Left lobe of liver (tissue), 2 donors: ENCODE measurements around the gene EPN2. TPM values are rescaled to one million over a fixed set of nuclear protein-coding genes. Genes with fewer than 3 reads are reported as not detected.

Source experiments
- ATAC-seq: fragments of 200-7000 bp; cut with Tn5 transposase; one replicate; pipeline ENCODE4 v1.9.1; 2020; ENCODE audit warnings: mild to moderate bottlenecking, moderate library complexity
- DNase-seq: peaks from one replicate; pipeline ENCODE4 v3.0.0-alpha.2; 2020; ENCODE audit warnings: low spot score
- total RNA-seq: library from RNA; stranded (reverse); gene quantifications from one replicate; pipeline ENCODE4 v1.2.1, GENCODE V29; 2021
- donor health status: DM: no; HTN: no; CAD: no; lungs with moderate emphysema.
- donor health status: DM: no; HTN: yes; CAD: no.

The EPN2 gene
- total RNA-seq, 1 donor from 2014 or later: 13.1 TPM

- no peak for ATAC-seq
- no peak for DNase-seq
Observed at GRCh38 chr17:19306160-19307111, 69.3 kb downstream of the EPN2 start.

- DNase-seq: no peak
- ATAC-seq: no peak
Observed at GRCh38 chr17:19307521-19307920, 70.4 kb downstream of the EPN2 start.

- no peak for DNase-seq
- no peak for ATAC-seq
Observed at GRCh38 chr17:19308398-19308797, 71.2 kb downstream of the EPN2 start.

GRCh38 chr17:19309701-19310100 is 72.5 kb downstream of the EPN2 start:
- DNase-seq: no peak
- no peak for ATAC-seq

- no peak for DNase-seq
- ATAC-seq: no peak
Observed at GRCh38 chr17:19310151-19310550, 73.0 kb downstream of the EPN2 start.

GRCh38 chr17:19311016-19311415 is 73.8 kb downstream of the EPN2 start:
- no peak for DNase-seq
- ATAC-seq: no peak

- ATAC-seq (no peak), DNase-seq (no peak)
Observed at GRCh38 chr17:19311421-19312215, 74.5 kb downstream of the EPN2 start.

- ATAC-seq (no peak), DNase-seq (no peak)
Observed at GRCh38 chr17:19312406-19312805, 75.2 kb downstream of the EPN2 start.

- DNase-seq (no peak), ATAC-seq (no peak)
Observed at GRCh38 chr17:19313066-19313745, 76.0 kb downstream of the EPN2 start.

GRCh38 chr17:19313746-19314651 is 76.8 kb downstream of the EPN2 start:
- no peak for DNase-seq
- ATAC-seq: peak; percentile 22

- ATAC-seq: peak; percentile 53
Observed at GRCh38 chr17:19315104-19315503, 77.9 kb downstream of the EPN2 start.

GRCh38 chr17:19316761-19317358 is 79.7 kb downstream of the EPN2 start:
- no peak for ATAC-seq
- DNase-seq: no peak

More at GRCh38 chr17:19315104-19315503, 77.9 kb downstream of the EPN2 start:
- no peak for DNase-seq

GRCh38 chr17:19317359-19318095 is 80.4 kb downstream of the EPN2 start:
- DNase-seq: peak; percentile 94
- peak; percentile 95 for ATAC-seq

- no peak for DNase-seq
- no peak for ATAC-seq
Observed at GRCh38 chr17:19318611-19319010, 81.4 kb downstream of the EPN2 start.

GRCh38 chr17:19319771-19320505 is 82.8 kb downstream of the EPN2 start:
- DNase-seq (no peak), ATAC-seq (no peak)

- DNase-seq: no peak
- ATAC-seq: no peak
Observed at GRCh38 chr17:19320876-19321275, 83.7 kb downstream of the EPN2 start.

GRCh38 chr17:19321481-19322128 is 84.4 kb downstream of the EPN2 start:
- no peak for DNase-seq
- no peak for ATAC-seq

- DNase-seq: no peak
- no peak for ATAC-seq
Observed at GRCh38 chr17:19322129-19322505, 85.0 kb downstream of the EPN2 start.
